ENCODE data around the gene SULF2.

SULF2 gene

DNA sequence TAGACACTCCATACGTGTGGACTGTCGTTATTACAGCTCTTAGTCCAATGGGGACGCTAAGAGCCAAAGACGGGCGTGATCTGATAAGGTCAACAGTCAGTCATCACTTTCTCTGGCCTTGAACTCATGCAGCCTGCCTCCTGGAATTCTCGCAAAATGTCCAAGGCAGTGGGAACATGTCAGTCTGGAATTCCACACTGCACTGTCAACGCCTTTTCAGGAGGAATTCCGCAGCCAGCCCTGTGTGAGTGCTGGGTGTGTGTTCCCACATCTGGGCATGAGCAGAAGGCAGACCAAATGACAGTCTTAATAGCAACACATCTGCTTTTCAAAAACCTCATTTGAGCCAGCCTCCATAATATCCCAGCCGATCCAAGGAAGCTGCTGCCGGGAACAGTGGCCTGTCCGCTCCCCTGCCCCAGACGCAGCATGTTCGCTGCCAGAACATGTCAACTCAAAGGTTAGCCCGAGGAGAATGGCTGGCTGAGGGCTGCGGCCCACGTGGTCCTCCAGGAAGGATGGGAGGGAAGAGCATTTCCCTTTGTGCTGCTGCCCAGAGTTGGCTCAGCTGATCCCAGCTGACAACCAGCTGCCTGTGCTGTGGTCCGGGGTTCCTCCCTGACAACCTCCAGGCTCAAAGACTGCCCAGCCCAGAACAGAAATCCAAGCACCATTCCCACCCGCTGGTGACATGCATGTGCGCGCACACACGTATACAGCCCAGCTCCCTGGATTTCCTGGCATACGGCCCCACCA, 103.1 kb downstream of the SULF2 start:
- no peak for DNase-seq

GRCh38 chr20:47680804-47681529, 104.3 kb downstream of the SULF2 start:
- DNase-seq: no peak

DNA sequence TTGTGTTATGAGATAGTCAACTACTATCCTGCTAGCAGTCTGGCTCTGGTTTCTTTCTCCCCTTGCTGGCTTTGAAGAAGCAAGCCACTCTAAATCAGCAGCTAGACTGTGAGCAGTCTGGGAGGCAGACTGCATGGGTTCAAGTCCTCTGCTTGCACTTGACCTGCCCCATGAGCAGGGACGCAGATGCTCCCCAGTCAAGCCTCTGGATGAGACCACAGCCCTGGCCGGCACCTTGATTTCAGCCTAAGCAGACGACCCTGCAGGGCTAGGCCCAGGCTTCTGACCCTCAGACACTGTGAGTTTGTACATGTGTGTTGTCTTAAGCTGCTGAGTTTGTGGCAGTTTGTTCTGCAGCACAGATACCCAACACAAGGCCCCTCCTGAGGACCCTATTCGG, 105.8 kb downstream of the SULF2 start:
- DNase-seq: no peak

GRCh38 chr20:47678536-47678935, 106.7 kb downstream of the SULF2 start:
- no peak for DNase-seq

DNA sequence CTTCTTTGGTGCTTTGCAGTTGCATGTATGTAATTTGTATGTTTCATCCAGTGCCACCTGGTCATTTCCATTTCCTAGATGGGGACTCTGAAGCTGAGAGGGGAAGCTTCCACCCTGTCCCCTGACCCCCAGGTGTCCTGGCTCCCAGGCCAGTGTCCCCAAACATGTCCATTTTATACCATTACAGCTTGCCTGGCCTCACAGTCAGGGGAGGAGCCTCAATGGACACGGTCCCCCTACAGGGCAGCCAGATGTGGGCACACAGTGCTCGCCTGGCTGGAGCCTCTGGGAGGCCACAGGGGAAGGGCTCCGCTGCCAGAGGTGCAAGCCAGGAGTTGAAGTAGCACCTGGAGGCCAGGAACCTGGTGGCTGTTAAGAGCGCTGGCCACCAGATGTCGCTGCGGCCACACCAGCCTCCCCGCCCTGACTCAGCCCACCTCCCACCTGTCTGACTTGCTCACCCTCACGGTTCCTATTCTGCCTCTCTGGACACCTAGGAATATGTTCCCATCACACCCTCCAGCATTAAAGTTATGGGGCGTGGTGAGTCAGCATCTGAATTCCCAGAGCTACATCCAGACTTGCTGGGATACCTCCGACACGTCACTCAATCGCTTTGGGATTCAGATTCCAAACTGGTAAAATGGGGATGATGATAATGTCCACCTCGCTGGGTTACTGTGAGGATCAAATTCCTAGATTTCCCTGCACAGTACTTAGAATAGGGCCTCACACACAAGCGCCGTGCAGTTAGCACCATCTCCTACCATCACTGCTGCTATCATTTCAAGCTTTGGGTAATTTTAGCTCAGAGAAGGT, 107.4 kb downstream of the SULF2 start:
- DNase-seq: peak; percentile 59

- DNase-seq: peak; percentile 43
Measured at GRCh38 chr20:47676912-47677634, 108.2 kb downstream of the SULF2 start.

GRCh38 chr20:47676219-47676721, 109.0 kb downstream of the SULF2 start:
- no peak for DNase-seq

- no peak for DNase-seq
Measured at GRCh38 chr20:47675190-47676142, 109.8 kb downstream of the SULF2 start.

DNA sequence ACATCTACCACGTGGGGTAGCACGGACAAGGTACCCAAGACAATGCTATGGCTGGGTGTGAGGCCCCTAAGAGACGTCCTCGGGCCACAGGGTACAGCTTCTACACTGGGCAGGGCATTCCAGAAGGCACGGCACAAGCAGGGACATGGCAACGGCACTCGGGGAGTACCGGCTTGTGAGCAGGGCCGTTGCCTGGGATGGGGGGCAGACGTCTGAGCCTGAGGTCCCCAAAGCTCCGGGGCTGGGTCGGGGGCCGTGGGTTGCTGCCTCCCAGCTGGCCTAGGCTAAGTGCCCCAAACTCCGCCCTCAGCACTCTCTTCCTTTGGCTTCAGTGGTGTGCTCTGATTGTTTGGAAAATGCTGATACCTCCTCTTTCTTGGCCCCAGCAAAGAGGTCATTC, 110.6 kb downstream of the SULF2 start:
- no peak for DNase-seq

DNA sequence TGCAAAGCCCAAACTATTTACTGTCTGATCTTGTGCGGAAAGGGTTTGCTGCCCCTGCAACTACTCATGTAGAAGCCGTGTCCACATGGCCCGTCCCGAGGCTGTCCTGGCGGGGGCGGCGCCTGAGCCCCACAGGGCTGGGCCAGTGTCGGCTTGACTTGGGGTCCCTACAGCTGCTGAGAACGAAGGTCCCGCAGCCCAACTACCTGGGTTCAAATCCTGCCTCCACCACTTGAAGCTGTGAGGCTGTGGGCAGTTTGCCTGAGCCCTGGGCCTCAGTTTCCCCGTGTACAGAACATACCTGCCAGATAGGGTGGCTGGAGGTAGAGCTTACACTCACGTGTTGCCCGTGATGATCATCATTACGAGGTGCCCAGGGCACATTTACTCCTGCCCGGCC, 111.1 kb downstream of the SULF2 start:
- DNase-seq: no peak

- no peak for DNase-seq
Measured at GRCh38 chr20:47673671-47673955, 111.7 kb downstream of the SULF2 start.

DNA sequence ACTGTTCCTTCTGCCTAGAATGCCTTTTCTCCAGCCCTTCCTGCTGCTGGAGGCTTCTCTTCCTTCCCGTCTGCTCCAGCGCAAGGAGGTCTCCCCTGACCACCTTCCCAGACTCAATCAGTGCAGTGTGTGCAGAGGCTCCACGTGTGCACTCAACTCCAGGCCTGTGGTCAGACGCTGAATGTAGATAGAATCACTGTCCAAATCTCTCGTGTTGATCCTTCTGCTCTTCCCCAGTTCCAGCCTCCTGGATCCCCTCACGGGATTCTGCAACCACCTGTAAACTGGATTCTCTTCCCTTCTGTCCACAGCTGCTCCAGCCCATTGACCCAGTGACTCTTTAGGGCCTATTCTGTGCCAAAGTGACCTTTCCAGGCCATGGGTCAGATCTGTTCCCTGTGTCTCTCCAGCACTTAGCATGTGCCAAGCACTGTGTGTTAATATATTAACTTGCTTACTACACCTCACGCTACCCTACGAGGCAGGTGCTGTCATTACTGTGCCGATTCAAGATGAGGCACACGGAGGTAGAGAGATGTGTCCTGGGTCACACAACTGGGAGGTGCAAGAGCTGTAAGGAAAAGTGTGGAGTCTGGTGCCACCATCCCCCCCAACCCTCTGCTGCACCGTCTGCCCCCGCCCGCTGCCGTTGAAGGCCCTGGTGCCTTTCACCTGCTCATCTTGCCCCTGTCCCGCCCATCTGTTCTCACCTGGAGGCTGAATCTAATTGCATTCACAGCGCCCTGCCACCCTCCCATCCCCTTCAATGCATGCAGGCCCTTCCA, 112.2 kb downstream of the SULF2 start:
- DNase-seq: no peak

DNA sequence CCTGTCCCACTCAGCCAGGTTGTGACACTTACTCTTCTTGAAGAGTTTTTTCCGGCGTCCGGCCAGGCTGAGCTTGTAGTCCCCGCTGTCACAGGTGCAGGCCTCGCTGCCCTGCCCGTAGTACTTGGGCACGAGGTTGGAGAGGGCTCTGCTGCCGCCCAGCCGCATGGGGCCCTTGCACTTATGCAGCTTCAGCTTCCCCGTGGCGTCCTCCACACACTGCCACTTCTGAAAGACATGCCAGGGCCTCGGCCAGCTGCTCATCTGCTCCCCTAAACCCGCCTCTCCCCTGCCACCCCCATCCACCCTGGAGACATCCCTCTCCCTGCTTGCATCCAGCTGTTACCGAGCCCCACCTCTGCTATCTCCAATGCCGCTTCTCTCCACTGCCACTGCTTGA, 113.1 kb downstream of the SULF2 start:
- no peak for DNase-seq

- no peak for DNase-seq
Measured at GRCh38 chr20:47670913-47671312, 114.4 kb downstream of the SULF2 start.

- no peak for DNase-seq
Measured at GRCh38 chr20:47669927-47670890, 115.1 kb downstream of the SULF2 start.

GRCh38 chr20:47669489-47669888, 115.8 kb downstream of the SULF2 start:
- DNase-seq: no peak

DNA sequence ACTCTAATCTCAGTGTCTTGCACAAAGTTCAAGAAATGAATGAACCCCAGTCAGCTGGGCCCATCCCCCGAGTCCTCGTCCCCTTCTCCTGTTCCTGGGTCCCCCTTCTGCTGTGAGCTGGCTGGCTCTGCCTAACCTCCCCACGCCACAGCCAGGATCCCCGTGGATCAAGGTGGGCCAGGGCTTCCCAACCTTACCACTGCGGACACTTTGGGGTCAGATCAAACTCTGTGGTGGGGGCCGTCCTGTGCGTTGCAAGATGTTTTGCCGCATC, 116.2 kb downstream of the SULF2 start:
- no peak for DNase-seq

DNA sequence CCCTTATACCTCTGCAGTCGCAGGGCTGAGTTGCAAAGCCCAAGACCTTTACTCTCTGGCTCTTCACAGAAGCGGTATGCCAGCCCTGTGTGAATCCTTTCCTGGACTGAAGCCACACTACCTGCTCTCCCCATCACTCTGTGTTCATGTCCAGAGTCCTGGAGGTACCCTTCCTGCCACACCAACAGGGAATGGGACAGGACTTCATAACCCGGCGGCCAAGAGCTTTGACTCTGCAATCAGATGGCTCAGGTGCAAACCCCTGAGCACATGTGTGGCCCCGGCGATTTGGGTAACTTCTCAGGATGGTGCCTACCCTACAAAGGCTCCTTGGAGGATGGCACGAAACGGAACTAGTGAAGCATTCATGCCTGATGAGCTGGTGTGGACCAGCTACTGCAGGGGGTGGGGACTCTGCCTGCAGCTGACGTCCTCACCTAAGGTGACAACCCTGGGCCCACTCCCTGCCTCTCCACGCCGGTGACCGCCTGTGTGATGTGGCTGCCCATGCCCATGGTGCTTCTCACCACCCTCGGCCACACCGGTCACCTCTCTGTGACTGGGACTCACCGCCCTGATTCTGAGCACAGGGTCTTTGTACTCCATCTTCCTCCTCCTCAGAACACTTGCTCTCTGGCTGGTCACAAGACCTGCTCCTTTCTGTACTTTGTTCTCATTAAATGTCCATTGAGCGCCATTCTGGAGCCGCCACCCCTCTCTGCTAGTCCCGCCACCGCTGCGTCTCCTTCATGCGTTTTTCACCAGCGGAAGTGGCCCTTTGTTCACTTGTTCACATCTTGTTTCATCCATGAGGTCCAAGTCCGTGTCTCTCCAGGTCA, 116.7 kb downstream of the SULF2 start:
- no peak for DNase-seq

Data from hematopoietic multipotent progenitor cell treated with erythropoietin and hydrocortisone succinate and interleukin-3 and kit ligand, for 4 days (in vitro differentiated cells).